ENCODE results near the gene SCMH1.

- TF ChIP-seq ZNF121 (tag by site-specific recombination; IDR thresholded peaks at IDR 0.05) (no peak), REST (tag by site-specific recombination; IDR thresholded peaks at IDR 0.05) (no peak), ZNF18 (tag by site-specific recombination; IDR thresholded peaks at IDR 0.05) (no peak), ZNF10 (tag by site-specific recombination; IDR thresholded peaks at IDR 0.05) (no peak)
Observed at GRCh38 chr1:41286992-41287391, 44.9 kb upstream of the SCMH1 start.
